Stomach (tissue), 4 donors: ENCODE measurements around the gene SNRK.

Experiments
- POLR2A ChIP-seq, 4 donors: fragments of 450-650 bp; IDR thresholded peaks; one replicate each; pipeline ENCODE4 v1.6.1; 2016; ENCODE audit warnings: antibody characterized with exemption in 4 of 4, control low read depth in 2 of 4, mild to moderate bottlenecking in 1 of 4, moderate library complexity in 1 of 4
- TF ChIP-seq, protein P1 (sequence below), 7 experiments: fragments of 450-650 bp in 4 of 7; fragments of 200-600 bp in 3 of 7; sonication (generic) in 3 of 7; IDR thresholded peaks; one replicate each; pipeline ENCODE4 v1.5.1; 2016 to 2019; ENCODE audit warnings: antibody characterized with exemption in 7 of 7, control low read depth in 2 of 7, mild to moderate bottlenecking in 1 of 7

DNA sequence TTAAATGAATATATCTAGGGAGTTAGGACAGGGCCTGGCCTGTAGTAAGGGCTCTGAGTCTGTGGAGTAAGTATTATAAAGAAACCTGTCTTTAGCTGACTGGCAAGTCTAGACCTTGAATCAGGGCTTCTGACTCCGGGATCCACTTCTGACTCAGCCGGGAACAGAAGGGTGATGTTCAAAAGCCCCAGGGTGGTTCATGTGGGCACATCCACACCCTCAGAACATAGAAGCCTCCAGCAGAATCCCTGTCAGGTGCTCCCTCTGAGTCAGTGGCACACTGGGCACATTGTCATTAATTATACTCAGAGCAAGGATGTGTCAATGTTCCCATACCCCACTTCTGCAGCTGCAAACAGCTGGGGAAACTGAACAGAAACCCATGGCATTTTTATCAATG lies 26.7 kb upstream of the SNRK start:
- no peak for TF ChIP-seq POLR2A (IDR thresholded peaks at IDR 0.05)
- TF ChIP-seq, protein P1, sequence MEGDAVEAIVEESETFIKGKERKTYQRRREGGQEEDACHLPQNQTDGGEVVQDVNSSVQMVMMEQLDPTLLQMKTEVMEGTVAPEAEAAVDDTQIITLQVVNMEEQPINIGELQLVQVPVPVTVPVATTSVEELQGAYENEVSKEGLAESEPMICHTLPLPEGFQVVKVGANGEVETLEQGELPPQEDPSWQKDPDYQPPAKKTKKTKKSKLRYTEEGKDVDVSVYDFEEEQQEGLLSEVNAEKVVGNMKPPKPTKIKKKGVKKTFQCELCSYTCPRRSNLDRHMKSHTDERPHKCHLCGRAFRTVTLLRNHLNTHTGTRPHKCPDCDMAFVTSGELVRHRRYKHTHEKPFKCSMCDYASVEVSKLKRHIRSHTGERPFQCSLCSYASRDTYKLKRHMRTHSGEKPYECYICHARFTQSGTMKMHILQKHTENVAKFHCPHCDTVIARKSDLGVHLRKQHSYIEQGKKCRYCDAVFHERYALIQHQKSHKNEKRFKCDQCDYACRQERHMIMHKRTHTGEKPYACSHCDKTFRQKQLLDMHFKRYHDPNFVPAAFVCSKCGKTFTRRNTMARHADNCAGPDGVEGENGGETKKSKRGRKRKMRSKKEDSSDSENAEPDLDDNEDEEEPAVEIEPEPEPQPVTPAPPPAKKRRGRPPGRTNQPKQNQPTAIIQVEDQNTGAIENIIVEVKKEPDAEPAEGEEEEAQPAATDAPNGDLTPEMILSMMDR (IDR thresholded peaks at IDR 0.05), result no peak
